Measurements from ENCODE around the gene GIGYF2.

DNA sequence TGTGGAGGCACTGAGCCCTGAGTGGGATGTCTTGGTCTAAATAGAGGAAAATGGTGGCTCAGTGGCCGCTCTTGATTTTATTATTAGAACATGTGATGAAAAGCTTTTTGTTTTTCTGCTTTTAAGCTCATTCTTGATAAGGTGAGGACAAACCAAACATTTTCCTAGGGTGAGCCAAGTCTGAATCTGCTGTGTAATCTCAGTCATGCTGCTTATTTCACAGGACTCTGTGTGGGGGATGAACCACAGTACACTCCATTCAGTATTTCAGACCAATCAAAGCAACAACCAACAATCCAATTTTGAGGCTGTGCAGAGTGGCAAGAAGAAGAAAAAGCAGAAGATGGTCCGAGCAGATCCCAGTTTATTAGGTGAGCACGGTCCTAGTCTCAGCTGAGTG, 152.9 kb downstream of the GIGYF2 start:
- TF ChIP-seq, protein P1, sequence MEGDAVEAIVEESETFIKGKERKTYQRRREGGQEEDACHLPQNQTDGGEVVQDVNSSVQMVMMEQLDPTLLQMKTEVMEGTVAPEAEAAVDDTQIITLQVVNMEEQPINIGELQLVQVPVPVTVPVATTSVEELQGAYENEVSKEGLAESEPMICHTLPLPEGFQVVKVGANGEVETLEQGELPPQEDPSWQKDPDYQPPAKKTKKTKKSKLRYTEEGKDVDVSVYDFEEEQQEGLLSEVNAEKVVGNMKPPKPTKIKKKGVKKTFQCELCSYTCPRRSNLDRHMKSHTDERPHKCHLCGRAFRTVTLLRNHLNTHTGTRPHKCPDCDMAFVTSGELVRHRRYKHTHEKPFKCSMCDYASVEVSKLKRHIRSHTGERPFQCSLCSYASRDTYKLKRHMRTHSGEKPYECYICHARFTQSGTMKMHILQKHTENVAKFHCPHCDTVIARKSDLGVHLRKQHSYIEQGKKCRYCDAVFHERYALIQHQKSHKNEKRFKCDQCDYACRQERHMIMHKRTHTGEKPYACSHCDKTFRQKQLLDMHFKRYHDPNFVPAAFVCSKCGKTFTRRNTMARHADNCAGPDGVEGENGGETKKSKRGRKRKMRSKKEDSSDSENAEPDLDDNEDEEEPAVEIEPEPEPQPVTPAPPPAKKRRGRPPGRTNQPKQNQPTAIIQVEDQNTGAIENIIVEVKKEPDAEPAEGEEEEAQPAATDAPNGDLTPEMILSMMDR (IDR thresholded peaks at IDR 0.05), result no peak
- TF ChIP-seq EP300 (IDR thresholded peaks at IDR 0.05), result no peak
- TF ChIP-seq POLR2A (IDR thresholded peaks at IDR 0.05; ENCODE audit: low read depth), result no peak

Measured in esophagus muscularis mucosa (tissue), 4 donors.